Left lobe of liver (tissue), 2 donors: ENCODE measurements around the gene TMPRSS11A. TPM values are rescaled to one million over a fixed set of nuclear protein-coding genes. Genes with fewer than 3 reads are reported as not detected.

Experiments used
- ATAC-seq: fragments of 200-7000 bp; cut with Tn5 transposase; one replicate; pipeline ENCODE4 v1.9.1; 2020; ENCODE audit warnings: mild to moderate bottlenecking, moderate library complexity
- DNase-seq: peaks from one replicate; pipeline ENCODE4 v3.0.0-alpha.2; 2020; ENCODE audit warnings: low spot score
- total RNA-seq: library from RNA; stranded (reverse); gene quantifications from one replicate; pipeline ENCODE4 v1.2.1, GENCODE V29; 2021
- donor health status: DM: no; HTN: no; CAD: no; lungs with moderate emphysema.
- donor health status: DM: no; HTN: yes; CAD: no.

Gene TMPRSS11A
- total RNA-seq, 1 donor from 2014 or later = not detected

GRCh38 chr4:67915400-67915966, 47.8 kb downstream of the TMPRSS11A start:
- ATAC-seq (no peak), DNase-seq (no peak)

- DNase-seq = no peak
- no peak for ATAC-seq
Observed at GRCh38 chr4:67912080-67912479, 51.2 kb downstream of the TMPRSS11A start.

- no peak for ATAC-seq
- DNase-seq = no peak
Observed at GRCh38 chr4:67911638-67912037, 51.7 kb downstream of the TMPRSS11A start.

GRCh38 chr4:67911141-67911540, 52.2 kb downstream of the TMPRSS11A start:
- ATAC-seq (no peak), DNase-seq (no peak)

GRCh38 chr4:67910585-67910905, 52.7 kb downstream of the TMPRSS11A start:
- no peak for ATAC-seq
- DNase-seq = no peak

- ATAC-seq (no peak), DNase-seq (no peak)
Observed at GRCh38 chr4:67909905-67910584, 53.2 kb downstream of the TMPRSS11A start.

GRCh38 chr4:67907650-67908049, 55.6 kb downstream of the TMPRSS11A start:
- no peak for ATAC-seq
- no peak for DNase-seq

- DNase-seq (no peak), ATAC-seq (no peak)
Observed at GRCh38 chr4:67899096-67899495, 64.2 kb downstream of the TMPRSS11A start.

GRCh38 chr4:67897686-67898085, 65.6 kb downstream of the TMPRSS11A start:
- DNase-seq (no peak), ATAC-seq (no peak)

- DNase-seq (no peak), ATAC-seq (no peak)
Observed at GRCh38 chr4:67896421-67897065, 66.8 kb downstream of the TMPRSS11A start.

GRCh38 chr4:67894659-67895058, 68.6 kb downstream of the TMPRSS11A start:
- DNase-seq (no peak), ATAC-seq (no peak)

GRCh38 chr4:67892905-67893304, 70.4 kb downstream of the TMPRSS11A start:
- ATAC-seq (no peak), DNase-seq (no peak)

GRCh38 chr4:67892253-67892652, 71.0 kb downstream of the TMPRSS11A start:
- DNase-seq (no peak), ATAC-seq (no peak)

GRCh38 chr4:67891645-67892044, 71.6 kb downstream of the TMPRSS11A start:
- ATAC-seq (no peak), DNase-seq (no peak)

- ATAC-seq = no peak
Observed at GRCh38 chr4:67886281-67886680, 77.0 kb downstream of the TMPRSS11A start.

GRCh38 chr4:67885762-67886161, 77.5 kb downstream of the TMPRSS11A start:
- DNase-seq (no peak), ATAC-seq (no peak)

More at GRCh38 chr4:67886281-67886680, 77.0 kb downstream of the TMPRSS11A start:
- no peak for DNase-seq

GRCh38 chr4:67884701-67885100, 78.6 kb downstream of the TMPRSS11A start:
- DNase-seq = no peak
- ATAC-seq = no peak

- ATAC-seq = no peak
- no peak for DNase-seq
Observed at GRCh38 chr4:67883902-67884301, 79.4 kb downstream of the TMPRSS11A start, which contains the start of gene TMPRSS11D. TSS of gene TMPRSS11D (minus strand) at chr4:67884002. CDS start at chr4:67883933, 69 bp downstream.

- DNase-seq (no peak), ATAC-seq (no peak)
Observed at GRCh38 chr4:67883458-67883857, 79.8 kb downstream of the TMPRSS11A start.

GRCh38 chr4:67880866-67881610, 82.3 kb downstream of the TMPRSS11A start:
- DNase-seq = no peak

GRCh38 chr4:67879486-67879885, 83.8 kb downstream of the TMPRSS11A start:
- ATAC-seq (no peak), DNase-seq (no peak)

More at GRCh38 chr4:67880866-67881610, 82.3 kb downstream of the TMPRSS11A start:
- no peak for ATAC-seq

GRCh38 chr4:67877086-67877485, 86.2 kb downstream of the TMPRSS11A start:
- DNase-seq (no peak), ATAC-seq (no peak)
